Hematopoietic multipotent progenitor cell treated with erythropoietin and hydrocortisone succinate and interleukin-3 and kit ligand, for 17 days (in vitro differentiated cells): ENCODE results near the gene AVPR1B.

Experiments
- DNase-seq: peaks from one replicate; pipeline ENCODE4 v3.0.0-alpha.2; 2015; ENCODE audit warnings: low spot score

The AVPR1B gene

GRCh38 chr1:206112600-206113301 is 4.4 kb downstream of the AVPR1B start:
- no peak for DNase-seq

- DNase-seq: no peak
Observed at GRCh38 chr1:206111271-206111927, 5.8 kb downstream of the AVPR1B start.

- DNase-seq: no peak
Observed at GRCh38 chr1:206110820-206111219, 6.4 kb downstream of the AVPR1B start.

- DNase-seq: no peak
Observed at GRCh38 chr1:206110161-206110560, 7.0 kb downstream of the AVPR1B start.

- DNase-seq: no peak
Observed at GRCh38 chr1:206109718-206110117, 7.5 kb downstream of the AVPR1B start.

- DNase-seq: no peak
Observed at GRCh38 chr1:206108635-206109034, 8.6 kb downstream of the AVPR1B start.

- no peak for DNase-seq
Observed at GRCh38 chr1:206107168-206107544, 10.0 kb downstream of the AVPR1B start.

GRCh38 chr1:206106328-206107167 is 10.6 kb downstream of the AVPR1B start:
- peak; percentile 78 for DNase-seq

- no peak for DNase-seq
Observed at GRCh38 chr1:206105464-206105995, 11.7 kb downstream of the AVPR1B start.

- no peak for DNase-seq
Observed at GRCh38 chr1:206103979-206104378, 13.2 kb downstream of the AVPR1B start.

GRCh38 chr1:206102292-206102936 is 14.8 kb downstream of the AVPR1B start:
- DNase-seq: no peak

GRCh38 chr1:206101351-206102045 is 15.7 kb downstream of the AVPR1B start:
- no peak for DNase-seq

GRCh38 chr1:206100226-206100815 is 16.9 kb downstream of the AVPR1B start:
- no peak for DNase-seq

GRCh38 chr1:206098242-206098919 is 18.8 kb downstream of the AVPR1B start:
- no peak for DNase-seq

GRCh38 chr1:206097381-206097780 is 19.8 kb downstream of the AVPR1B start:
- no peak for DNase-seq

GRCh38 chr1:206094024-206094423 is 23.2 kb downstream of the AVPR1B start:
- DNase-seq: no peak

- no peak for DNase-seq
Observed at GRCh38 chr1:206089341-206089740, 27.8 kb downstream of the AVPR1B start.

- no peak for DNase-seq
Observed at GRCh38 chr1:206087091-206087490, 30.1 kb downstream of the AVPR1B start.

- DNase-seq: no peak
Observed at GRCh38 chr1:206083750-206084149, 33.4 kb downstream of the AVPR1B start.
